Measurements from ENCODE around the gene CTDP1. TPM values are rescaled to one million over a fixed set of nuclear protein-coding genes. Genes with fewer than 3 reads are reported as not detected.

Gene CTDP1
- total RNA-seq, 1 donor from 2014 or later = 34.8 TPM

GRCh38 chr18:79685281-79685680 lies 5.7 kb downstream of the CTDP1 start:
- H3K27me3 Mint-ChIP-seq (ENCODE audit: unreplicated experiment) = peaks cover 3% of the 10 kb centered on the region
- no peak overlapping the region for H3K27ac Mint-ChIP-seq (ENCODE audit: unreplicated experiment)
- H3K4me3 Mint-ChIP-seq (ENCODE audit: unreplicated experiment) = no peak overlapping the region
- peaks cover 6% of the 10 kb centered on the region for H3K36me3 Mint-ChIP-seq (ENCODE audit: unreplicated experiment)
- no peak for TF ChIP-seq CTCF (IDR thresholded peaks at IDR 0.05; ENCODE audit: partially characterized antibody, unreplicated experiment)
- H3K4me1 Mint-ChIP-seq (ENCODE audit: low read depth, unreplicated experiment) = peaks cover 7% of the 10 kb centered on the region
- no peak for DNase-seq
- H3K9me3 Mint-ChIP-seq (ENCODE audit: unreplicated experiment) = peaks cover 5% of the 10 kb centered on the region

GRCh38 chr18:79685971-79686370 lies 6.4 kb downstream of the CTDP1 start:
- Mint-ChIP-seq H3K36me3 (ENCODE audit: unreplicated experiment) (peaks cover 6% of the 10 kb centered on the region), H3K4me3 (ENCODE audit: unreplicated experiment) (no peak overlapping the region), H3K4me1 (ENCODE audit: low read depth, unreplicated experiment) (peaks cover 8% of the 10 kb centered on the region), H3K27ac (ENCODE audit: unreplicated experiment) (no peak overlapping the region), H3K27me3 (ENCODE audit: unreplicated experiment) (no peaks in the 10 kb centered on the region), H3K9me3 (ENCODE audit: unreplicated experiment) (peaks cover 2% of the 10 kb centered on the region)
- DNase-seq = no peak
- TF ChIP-seq CTCF (IDR thresholded peaks at IDR 0.05; ENCODE audit: partially characterized antibody, unreplicated experiment) = no peak

- Mint-ChIP-seq H3K27me3 (ENCODE audit: unreplicated experiment) (peaks cover 4% of the 10 kb centered on the region), H3K4me1 (ENCODE audit: low read depth, unreplicated experiment) (peaks cover 12% of the 10 kb centered on the region), H3K9me3 (ENCODE audit: unreplicated experiment) (peaks cover 4% of the 10 kb centered on the region), H3K27ac (ENCODE audit: unreplicated experiment) (no peak overlapping the region), H3K4me3 (ENCODE audit: unreplicated experiment) (no peak overlapping the region), H3K36me3 (ENCODE audit: unreplicated experiment) (peaks cover 6% of the 10 kb centered on the region)
- TF ChIP-seq CTCF (IDR thresholded peaks at IDR 0.05; ENCODE audit: partially characterized antibody, unreplicated experiment) = no peak
- DNase-seq = no peak
Measured at GRCh38 chr18:79687806-79688205, 8.2 kb downstream of the CTDP1 start.

GRCh38 chr18:79690071-79690470 lies 10.5 kb downstream of the CTDP1 start:
- Mint-ChIP-seq H3K27ac (ENCODE audit: unreplicated experiment) (peak overlapping the region; percentile 49), H3K4me3 (ENCODE audit: unreplicated experiment) (peak overlapping the region; percentile 1), H3K27me3 (ENCODE audit: unreplicated experiment) (peaks cover 8% of the 10 kb centered on the region), H3K36me3 (ENCODE audit: unreplicated experiment) (peaks cover 3% of the 10 kb centered on the region), H3K4me1 (ENCODE audit: low read depth, unreplicated experiment) (peaks cover 22% of the 10 kb centered on the region), H3K9me3 (ENCODE audit: unreplicated experiment) (peaks cover 6% of the 10 kb centered on the region)
- no peak for TF ChIP-seq CTCF (IDR thresholded peaks at IDR 0.05; ENCODE audit: partially characterized antibody, unreplicated experiment)
- DNase-seq = no peak

- Mint-ChIP-seq H3K27me3 (ENCODE audit: unreplicated experiment) (peaks cover 8% of the 10 kb centered on the region), H3K4me3 (ENCODE audit: unreplicated experiment) (peak overlapping the region; percentile 65), H3K4me1 (ENCODE audit: low read depth, unreplicated experiment) (peaks cover 27% of the 10 kb centered on the region), H3K27ac (ENCODE audit: unreplicated experiment) (peak overlapping the region; percentile 49), H3K36me3 (ENCODE audit: unreplicated experiment) (no peaks in the 10 kb centered on the region), H3K9me3 (ENCODE audit: unreplicated experiment) (peaks cover 6% of the 10 kb centered on the region)
- TF ChIP-seq CTCF (IDR thresholded peaks at IDR 0.05; ENCODE audit: partially characterized antibody, unreplicated experiment) = no peak
- peak; percentile 50 for DNase-seq
Measured at GRCh38 chr18:79690586-79691482, 11.2 kb downstream of the CTDP1 start.

Data from glutamatergic neuron (in vitro differentiated cells).